HL-60 (cell line): ENCODE data around the gene SREK1IP1.
A peak's percentile ranks its signal among the peaks of the same experiment; 100 is the strongest.

Experiments
- DNase-seq, 2 experiments: peaks; one replicate each; pipeline ENCODE4 v3.0.0-alpha.2; 2010 to 2020; ENCODE audit warnings: low read depth in 1 of 2, low spot score in 1 of 2
- H3K27ac ChIP-seq: fragments of 250-450 bp; sonication (Bioruptor Pico); replicated peaks from 2 replicates; pipeline ENCODE4 v1.5.1; 2020; ENCODE audit warnings: mild to moderate bottlenecking, moderate library complexity
- H3K27me3 ChIP-seq: fragments of 250-450 bp; sonication (Bioruptor Pico); 2 replicates; pipeline ENCODE4 v1.5.1; 2021; ENCODE audit warnings: mild to moderate bottlenecking, moderate library complexity; ENCODE audit not compliant: insufficient read depth, poor library complexity, severe bottlenecking
- H3K4me3 ChIP-seq: replicated peaks from 2 replicates; pipeline ENCODE4 v1.5.1; 2011; ENCODE audit warnings: mild to moderate bottlenecking, control low read depth, low read length; ENCODE audit not compliant: insufficient read depth
- GABPA ChIP-seq: IDR thresholded peaks from 2 replicates; pipeline ENCODE4 v1.6.1; 2012; ENCODE audit warnings: low read depth
- POLR2AphosphoS5 ChIP-seq: IDR thresholded peaks from 2 replicates; pipeline ENCODE4 v1.6.1; 2012; ENCODE audit warnings: low read depth
- SPI1 ChIP-seq: IDR thresholded peaks from 2 replicates; pipeline ENCODE4 v1.6.1; 2012; ENCODE audit warnings: low read depth, mild to moderate bottlenecking, borderline replicate concordance
- TF ChIP-seq, protein P1 (sequence below): IDR thresholded peaks from 2 replicates; pipeline ENCODE4 v1.6.1; 2012; ENCODE audit warnings: low read depth; ENCODE audit not compliant: insufficient replicate concordance
- TF ChIP-seq, protein P2 (sequence below): IDR thresholded peaks from one replicate; pipeline ENCODE4 v1.5.1; 2011; ENCODE audit warnings: low read length, control low read depth, inconsistent platforms; ENCODE audit not compliant: insufficient read depth

SREK1IP1 gene

DNA sequence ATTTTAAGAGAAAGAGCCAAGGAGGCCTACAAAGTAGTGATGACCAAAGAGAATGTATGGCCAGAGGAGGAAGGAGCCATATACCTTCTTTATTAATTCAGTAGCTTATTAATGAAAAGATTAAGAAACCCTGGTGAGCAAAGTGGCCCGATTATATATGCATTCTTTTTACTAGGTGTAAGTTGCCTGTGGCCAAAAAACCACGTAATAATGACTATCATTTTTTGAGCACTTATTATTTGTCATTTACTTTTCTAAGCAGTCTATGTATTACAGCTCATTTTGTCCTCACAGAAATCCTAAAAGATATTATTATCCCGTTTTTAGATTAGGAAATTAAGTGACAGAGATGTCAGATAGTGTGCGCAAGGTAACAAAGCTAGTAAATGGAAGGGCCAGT, 3.2 kb upstream of the SREK1IP1 start:
- TF ChIP-seq, protein P1, sequence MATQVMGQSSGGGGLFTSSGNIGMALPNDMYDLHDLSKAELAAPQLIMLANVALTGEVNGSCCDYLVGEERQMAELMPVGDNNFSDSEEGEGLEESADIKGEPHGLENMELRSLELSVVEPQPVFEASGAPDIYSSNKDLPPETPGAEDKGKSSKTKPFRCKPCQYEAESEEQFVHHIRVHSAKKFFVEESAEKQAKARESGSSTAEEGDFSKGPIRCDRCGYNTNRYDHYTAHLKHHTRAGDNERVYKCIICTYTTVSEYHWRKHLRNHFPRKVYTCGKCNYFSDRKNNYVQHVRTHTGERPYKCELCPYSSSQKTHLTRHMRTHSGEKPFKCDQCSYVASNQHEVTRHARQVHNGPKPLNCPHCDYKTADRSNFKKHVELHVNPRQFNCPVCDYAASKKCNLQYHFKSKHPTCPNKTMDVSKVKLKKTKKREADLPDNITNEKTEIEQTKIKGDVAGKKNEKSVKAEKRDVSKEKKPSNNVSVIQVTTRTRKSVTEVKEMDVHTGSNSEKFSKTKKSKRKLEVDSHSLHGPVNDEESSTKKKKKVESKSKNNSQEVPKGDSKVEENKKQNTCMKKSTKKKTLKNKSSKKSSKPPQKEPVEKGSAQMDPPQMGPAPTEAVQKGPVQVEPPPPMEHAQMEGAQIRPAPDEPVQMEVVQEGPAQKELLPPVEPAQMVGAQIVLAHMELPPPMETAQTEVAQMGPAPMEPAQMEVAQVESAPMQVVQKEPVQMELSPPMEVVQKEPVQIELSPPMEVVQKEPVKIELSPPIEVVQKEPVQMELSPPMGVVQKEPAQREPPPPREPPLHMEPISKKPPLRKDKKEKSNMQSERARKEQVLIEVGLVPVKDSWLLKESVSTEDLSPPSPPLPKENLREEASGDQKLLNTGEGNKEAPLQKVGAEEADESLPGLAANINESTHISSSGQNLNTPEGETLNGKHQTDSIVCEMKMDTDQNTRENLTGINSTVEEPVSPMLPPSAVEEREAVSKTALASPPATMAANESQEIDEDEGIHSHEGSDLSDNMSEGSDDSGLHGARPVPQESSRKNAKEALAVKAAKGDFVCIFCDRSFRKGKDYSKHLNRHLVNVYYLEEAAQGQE, result no peak
- TF ChIP-seq SPI1, result no peak
- TF ChIP-seq GABPA, result no peak
- no peak for TF ChIP-seq POLR2AphosphoS5
- TF ChIP-seq, protein P2, sequence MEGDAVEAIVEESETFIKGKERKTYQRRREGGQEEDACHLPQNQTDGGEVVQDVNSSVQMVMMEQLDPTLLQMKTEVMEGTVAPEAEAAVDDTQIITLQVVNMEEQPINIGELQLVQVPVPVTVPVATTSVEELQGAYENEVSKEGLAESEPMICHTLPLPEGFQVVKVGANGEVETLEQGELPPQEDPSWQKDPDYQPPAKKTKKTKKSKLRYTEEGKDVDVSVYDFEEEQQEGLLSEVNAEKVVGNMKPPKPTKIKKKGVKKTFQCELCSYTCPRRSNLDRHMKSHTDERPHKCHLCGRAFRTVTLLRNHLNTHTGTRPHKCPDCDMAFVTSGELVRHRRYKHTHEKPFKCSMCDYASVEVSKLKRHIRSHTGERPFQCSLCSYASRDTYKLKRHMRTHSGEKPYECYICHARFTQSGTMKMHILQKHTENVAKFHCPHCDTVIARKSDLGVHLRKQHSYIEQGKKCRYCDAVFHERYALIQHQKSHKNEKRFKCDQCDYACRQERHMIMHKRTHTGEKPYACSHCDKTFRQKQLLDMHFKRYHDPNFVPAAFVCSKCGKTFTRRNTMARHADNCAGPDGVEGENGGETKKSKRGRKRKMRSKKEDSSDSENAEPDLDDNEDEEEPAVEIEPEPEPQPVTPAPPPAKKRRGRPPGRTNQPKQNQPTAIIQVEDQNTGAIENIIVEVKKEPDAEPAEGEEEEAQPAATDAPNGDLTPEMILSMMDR, result no peak
- no peak for DNase-seq
- Histone ChIP-seq H3K4me3 (no peak overlapping the region), H3K27me3 (no peaks in the 10 kb centered on the region), H3K27ac (no peak overlapping the region)

DNA sequence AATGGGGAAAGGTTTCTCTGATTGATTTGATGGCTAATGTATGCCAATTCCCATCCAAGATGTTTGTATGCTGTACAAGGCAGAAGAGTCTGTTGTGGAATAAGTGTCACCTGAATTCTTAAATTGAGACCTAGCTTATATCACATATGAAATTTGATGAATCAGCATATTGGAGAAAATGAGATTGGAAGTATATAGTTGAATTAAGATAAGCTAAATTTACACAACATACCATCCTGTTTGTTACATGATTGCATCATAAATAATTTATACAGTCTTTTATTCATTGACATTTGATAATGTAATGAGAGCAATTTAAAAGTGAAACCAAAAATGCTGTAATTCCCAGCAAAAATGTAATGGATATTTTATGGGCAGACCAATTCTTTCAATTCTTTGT, 1.4 kb upstream of the SREK1IP1 start:
- TF ChIP-seq, protein P2, result no peak
- TF ChIP-seq SPI1, result no peak
- no peak for TF ChIP-seq POLR2AphosphoS5
- no peak for TF ChIP-seq GABPA
- TF ChIP-seq, protein P1, result no peak
- DNase-seq, result no peak
- peak overlapping the region; percentile 81 for H3K4me3 ChIP-seq
- H3K27ac ChIP-seq, result no peak overlapping the region
- no peaks in the 10 kb centered on the region for H3K27me3 ChIP-seq

DNA sequence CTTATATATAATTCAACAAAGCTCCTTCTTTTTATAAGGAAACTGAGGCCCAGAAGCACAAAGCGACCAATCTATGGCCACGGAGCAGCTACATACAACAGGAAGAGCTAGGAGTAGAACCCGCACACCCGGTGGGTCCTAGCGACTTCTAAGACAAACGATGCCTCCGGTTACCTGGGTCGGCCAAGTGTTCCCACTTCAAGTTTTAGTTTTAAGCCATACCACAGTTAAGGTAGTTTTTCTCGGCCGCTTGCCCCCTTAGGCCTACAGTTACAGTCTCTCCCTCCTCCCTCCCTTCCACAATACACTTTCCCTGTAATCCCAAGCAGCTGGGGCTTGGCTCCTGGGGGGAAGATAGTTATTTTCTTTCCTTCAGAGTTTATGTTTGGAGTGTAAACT, 533 bp downstream of the SREK1IP1 start:
- TF ChIP-seq, protein P2, result no peak
- TF ChIP-seq, protein P1, result no peak
- TF ChIP-seq GABPA (no peak), POLR2AphosphoS5 (no peak), SPI1 (no peak)
- no peak for DNase-seq
- H3K4me3 ChIP-seq, result peak overlapping the region; percentile 65
- H3K27ac ChIP-seq, result peak overlapping the region; percentile 97
- no peaks in the 10 kb centered on the region for H3K27me3 ChIP-seq
